Mucosa of rectum (tissue), 2 donors: ENCODE measurements around the gene RIC1.
"Not testable (repeated sequence)": the region's sequence is repeated elsewhere in the genome, so short reads cannot be mapped to it uniquely, and the experiment has no call there.

ENCODE experiments used
- H3K27ac ChIP-seq, 2 donors: one replicate each; pipeline ENCODE4 v1.7.0; 2013; ENCODE audit warnings: inconsistent platforms in 2 of 2, low read depth in 2 of 2, low read length in 2 of 2
- H3K27me3 ChIP-seq, 2 donors: one replicate each; pipeline ENCODE4 v1.7.0; 2013; ENCODE audit warnings: low read length in 2 of 2; ENCODE audit not compliant: control insufficient read depth in 2 of 2, insufficient read depth in 2 of 2
- H3K36me3 ChIP-seq, 2 donors: one replicate each; pipeline ENCODE4 v1.7.0; 2013; ENCODE audit warnings: low read length in 2 of 2; ENCODE audit not compliant: control insufficient read depth in 2 of 2, insufficient read depth in 2 of 2
- H3K4me1 ChIP-seq, 2 donors: one replicate each; pipeline ENCODE4 v1.7.0; 2013; ENCODE audit warnings: low read length in 2 of 2, mild to moderate bottlenecking in 1 of 2; ENCODE audit not compliant: control insufficient read depth in 2 of 2, insufficient read depth in 2 of 2
- H3K4me3 ChIP-seq, 2 donors: one replicate each; pipeline ENCODE4 v1.7.0; 2013; ENCODE audit warnings: low read length in 2 of 2
- H3K9ac ChIP-seq, 2 donors: one replicate each; pipeline ENCODE4 v1.7.0; 2013; ENCODE audit warnings: low read length in 2 of 2, low read depth in 1 of 2, mild to moderate bottlenecking in 1 of 2
- H3K9me3 ChIP-seq, 2 donors: one replicate each; pipeline ENCODE4 v1.7.0; 2013; ENCODE audit warnings: low read length in 2 of 2; ENCODE audit not compliant: control insufficient read depth in 2 of 2
- donor health status: healthy.
- donor health status: Normal muscosa, but diverticular disease.

The RIC1 gene

DNA sequence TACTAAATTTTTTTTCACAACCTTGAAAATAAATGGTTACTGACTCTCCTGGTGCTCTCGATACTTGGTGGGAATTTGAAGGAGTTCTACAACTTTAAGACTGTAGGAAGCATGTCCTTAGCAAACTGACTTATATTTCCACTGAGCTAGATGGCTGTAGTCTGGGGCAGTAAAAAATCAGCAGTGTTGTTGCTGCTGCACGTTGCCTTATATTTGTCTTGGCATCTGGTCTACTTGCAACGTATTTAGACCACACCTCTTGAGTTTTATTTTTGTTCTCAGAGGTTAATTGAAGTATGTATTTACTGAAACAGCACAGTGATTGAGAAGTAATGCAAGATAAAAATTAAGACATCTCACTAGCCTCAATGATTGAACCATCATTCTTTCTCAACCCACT lies 127.7 kb downstream of the RIC1 start:
- no peaks in the 10 kb centered on the region for H3K27me3 ChIP-seq
- H3K9me3 ChIP-seq: no peaks in the 10 kb centered on the region
- no peaks in the 10 kb centered on the region for H3K4me1 ChIP-seq
- H3K36me3 ChIP-seq: peaks cover 10 to 20% of the 10 kb centered on the region in 2 donors
- H3K4me3 ChIP-seq: no peak overlapping the region
- no peak overlapping the region for H3K27ac ChIP-seq
- H3K9ac ChIP-seq: no peak overlapping the region

- Histone ChIP-seq H3K27me3 (no peaks in the 10 kb centered on the region), H3K4me1 (no peaks in the 10 kb centered on the region), H3K27ac (no peak overlapping the region), H3K9ac (no peak overlapping the region), H3K9me3 (no peaks in the 10 kb centered on the region), H3K36me3 (peaks cover 33 to 51% of the 10 kb centered on the region in 2 donors), H3K4me3 (no peak overlapping the region)
Measured at GRCh38 chr9:5760338-5760737, 131.4 kb downstream of the RIC1 start.

- Histone ChIP-seq H3K36me3 (peaks cover 40 to 58% of the 10 kb centered on the region in 2 donors), H3K9me3 (no peaks in the 10 kb centered on the region), H3K27me3 (no peaks in the 10 kb centered on the region), H3K4me3 (no peak overlapping the region), H3K27ac (no peak overlapping the region), H3K4me1 (no peaks in the 10 kb centered on the region), H3K9ac (no peak overlapping the region)
Measured at GRCh38 chr9:5762421-5762820, 133.5 kb downstream of the RIC1 start.

DNA sequence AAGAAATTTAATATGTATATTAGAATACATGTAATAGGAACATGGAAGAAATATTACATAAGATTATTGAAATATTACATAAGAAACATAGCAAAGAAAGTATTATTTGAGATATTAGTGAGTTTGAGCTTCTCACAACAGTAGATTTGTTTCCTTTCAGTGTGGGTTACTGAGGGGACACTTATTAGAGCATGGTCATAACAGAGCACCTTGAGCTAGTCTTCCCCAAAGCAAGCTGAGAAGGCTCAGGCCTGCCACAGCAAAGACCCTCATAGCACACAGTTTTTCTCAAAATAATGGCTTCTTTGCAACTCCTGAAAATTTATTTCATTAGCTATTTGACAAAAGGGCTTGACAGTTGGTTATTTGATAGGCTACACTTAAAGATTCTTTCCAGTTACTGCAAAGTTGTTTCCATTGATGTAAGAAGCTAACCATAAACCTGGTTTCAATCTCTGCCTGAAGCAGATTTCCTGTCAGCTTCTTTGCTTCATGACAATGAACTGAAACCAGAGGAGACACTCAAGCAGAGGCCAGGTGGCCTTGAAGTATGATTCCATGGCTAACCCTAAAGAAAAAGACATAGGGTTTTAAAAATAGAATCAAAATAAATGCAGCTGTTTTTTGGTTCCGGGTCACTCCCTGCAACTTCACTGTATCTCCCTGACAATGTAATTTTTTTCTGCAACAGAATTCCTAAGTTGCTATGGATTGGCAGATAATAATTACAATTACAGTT lies 135.4 kb downstream of the RIC1 start:
- Histone ChIP-seq H3K27me3 (no peaks in the 10 kb centered on the region), H3K4me3 (no peak overlapping the region), H3K9ac (no peak overlapping the region), H3K9me3 (no peaks in the 10 kb centered on the region), H3K36me3 (peaks cover 48 to 54% of the 10 kb centered on the region in 2 donors), H3K4me1 (no peaks in the 10 kb centered on the region), H3K27ac (no peak overlapping the region)

DNA sequence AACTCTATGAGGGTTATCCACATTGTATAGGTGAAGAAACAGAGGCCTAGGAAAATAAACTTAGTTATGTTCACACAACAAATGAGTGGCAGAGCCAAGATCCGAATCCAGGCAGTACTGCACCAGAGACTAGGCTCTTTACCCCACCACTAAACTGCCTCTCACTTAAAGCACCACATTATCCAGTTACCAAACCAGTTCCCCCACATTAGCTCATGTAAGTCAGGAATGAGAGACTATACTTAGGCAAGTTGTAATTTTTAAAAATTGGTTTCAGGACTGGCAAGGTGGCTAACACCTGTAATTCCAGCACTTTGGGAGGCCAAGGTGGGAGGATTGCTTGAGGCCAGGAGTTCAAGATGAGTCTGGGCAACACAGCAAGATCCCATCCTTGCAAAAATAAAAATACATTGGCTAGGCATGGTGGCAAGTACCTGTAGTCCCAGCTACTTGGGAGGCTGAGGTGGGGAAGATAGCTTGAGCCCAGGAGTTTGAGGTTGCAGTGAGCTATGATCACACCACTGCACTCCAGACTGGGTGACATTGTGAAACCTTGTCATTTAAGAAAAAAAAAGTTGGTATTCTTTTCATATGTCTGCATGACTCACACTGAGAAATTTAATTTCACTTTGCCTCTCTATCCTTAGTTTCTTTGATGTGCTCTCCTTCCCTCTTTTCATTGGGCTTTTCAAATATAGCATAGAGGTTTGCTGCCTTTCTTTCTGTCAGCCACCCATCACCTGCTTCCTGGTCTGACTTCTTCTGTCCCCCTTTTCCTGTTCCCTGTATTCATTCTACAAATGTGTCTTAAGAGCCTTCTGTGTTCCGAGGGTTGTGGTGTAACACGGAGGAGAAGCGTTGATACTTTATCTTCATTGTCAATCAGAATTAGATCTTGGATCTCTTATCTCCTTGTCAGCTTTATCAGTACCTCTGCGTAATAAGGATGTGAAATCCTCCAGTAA lies 139.3 kb downstream of the RIC1 start:
- H3K4me1 ChIP-seq: no peaks in the 10 kb centered on the region

DNA sequence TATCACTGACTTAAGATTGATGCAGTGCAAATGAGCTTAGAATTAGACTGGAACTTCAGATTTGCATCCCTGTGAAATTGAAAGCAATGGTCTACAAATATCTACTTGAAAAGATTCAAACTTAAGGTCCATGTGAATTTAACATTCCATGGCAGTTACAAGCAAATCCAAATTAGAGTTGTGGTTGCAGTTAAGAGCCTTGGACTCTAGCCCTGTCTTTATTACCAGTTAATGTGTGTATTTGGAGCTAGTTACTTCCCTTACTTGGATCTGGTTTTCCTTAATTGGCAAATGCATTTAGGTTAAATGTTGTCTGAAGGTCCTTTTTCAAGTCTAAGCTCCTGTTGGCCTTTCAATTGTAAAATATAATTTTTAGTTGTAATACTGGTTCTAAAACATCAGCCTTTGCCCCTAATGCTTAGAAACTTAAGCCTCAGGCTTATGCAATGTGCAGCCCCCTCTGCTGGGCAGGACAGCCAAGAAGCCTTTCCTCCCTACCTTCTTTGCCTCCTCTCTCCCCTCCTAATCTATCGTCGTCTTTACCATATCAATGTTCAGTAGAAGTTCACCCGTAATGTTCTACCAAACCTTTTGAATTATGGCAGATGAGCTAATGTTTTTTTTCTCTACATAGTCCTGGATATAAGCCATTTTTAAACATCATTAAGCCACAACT lies 144.6 kb downstream of the RIC1 start:
- H3K27me3 ChIP-seq: no peaks in the 10 kb centered on the region
- no peak overlapping the region for H3K27ac ChIP-seq
- no peak overlapping the region for H3K4me3 ChIP-seq
- H3K9me3 ChIP-seq: peaks cover 0 to under 1% of the 10 kb centered on the region in 2 donors
- no peak overlapping the region for H3K9ac ChIP-seq
- peaks cover 63 to 73% of the 10 kb centered on the region in 2 donors for H3K36me3 ChIP-seq
- H3K4me1 ChIP-seq: no peaks in the 10 kb centered on the region

More for the DNA sequence above, 139.3 kb downstream of the RIC1 start:
- Histone ChIP-seq H3K9me3 (no peaks in the 10 kb centered on the region), H3K27me3 (no peaks in the 10 kb centered on the region), H3K9ac (no peak overlapping the region), H3K4me3 (no peak overlapping the region), H3K36me3 (peaks cover 59 to 63% of the 10 kb centered on the region in 2 donors), H3K27ac (no peak overlapping the region)

DNA sequence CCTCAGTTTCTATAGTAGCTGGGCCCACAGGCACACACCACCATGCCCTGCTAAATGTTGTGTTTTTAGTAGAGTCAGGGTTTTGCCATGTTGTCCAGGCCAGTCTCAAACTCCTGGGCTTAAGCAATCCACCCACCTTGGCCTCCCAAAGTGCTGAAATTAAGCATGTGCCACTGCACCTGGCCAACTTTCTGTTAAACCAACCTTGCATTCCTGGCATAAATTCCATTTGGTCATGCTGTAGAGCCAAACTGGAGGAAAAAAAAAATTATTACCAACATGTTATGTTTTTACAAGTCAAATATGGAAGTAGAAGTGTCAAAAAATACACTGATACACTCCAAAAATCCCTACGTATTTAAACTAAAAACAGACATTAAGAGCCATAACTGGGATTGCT lies 149.9 kb downstream of the RIC1 start:
- H3K9me3 ChIP-seq: peaks cover 4 to 5% of the 10 kb centered on the region in 2 donors
- no peak overlapping the region for H3K4me3 ChIP-seq
- no peaks in the 10 kb centered on the region for H3K27me3 ChIP-seq
- no peak overlapping the region for H3K27ac ChIP-seq
- H3K9ac ChIP-seq: no peak overlapping the region
- H3K36me3 ChIP-seq: peaks cover 57 to 58% of the 10 kb centered on the region in 2 donors
- H3K4me1 ChIP-seq: no peaks in the 10 kb centered on the region

GRCh38 chr9:5779705-5780218 lies 150.9 kb downstream of the RIC1 start:
- not testable (repeated sequence) for H3K4me3 ChIP-seq, H3K27ac ChIP-seq, H3K27me3 ChIP-seq, H3K4me1 ChIP-seq, H3K9ac ChIP-seq, H3K9me3 ChIP-seq
- H3K36me3 ChIP-seq: peaks cover 49 to 52% of the 10 kb centered on the region in 2 donors

DNA sequence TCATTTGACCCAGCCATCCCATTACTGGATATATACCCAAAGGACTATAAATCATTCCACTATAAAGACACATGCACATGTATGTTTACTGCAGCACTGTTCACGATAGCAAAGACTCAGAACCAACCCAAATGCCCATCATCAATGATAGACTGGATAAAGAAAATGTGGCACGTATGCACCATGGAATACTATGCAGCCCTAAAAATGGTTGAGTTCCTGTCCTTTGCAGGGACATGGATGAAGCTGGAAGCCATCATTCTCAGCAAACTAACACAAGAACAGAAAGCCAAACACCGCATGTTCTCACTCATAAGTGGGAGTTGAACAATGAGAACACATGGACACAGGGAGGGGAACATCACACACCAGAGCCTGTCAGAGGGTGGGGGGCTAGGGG lies 154.5 kb downstream of the RIC1 start:
- not testable (repeated sequence) for H3K9ac ChIP-seq
- H3K36me3 ChIP-seq: peaks cover 37 to 53% of the 10 kb centered on the region in 2 donors

More for the DNA sequence above, 154.5 kb downstream of the RIC1 start:
- H3K4me1 ChIP-seq, H3K27me3 ChIP-seq, H3K27ac ChIP-seq, H3K9me3 ChIP-seq, H3K4me3 ChIP-seq: not testable (repeated sequence)
